ENCODE results near the gene PEMT. TPM values are rescaled to one million over a fixed set of nuclear protein-coding genes. Genes with fewer than 3 reads are reported as not detected.

The PEMT gene
- total and polyA plus RNA-seq, 2 of the 8 experiments (the other 6 are each of a cell fraction or from before 2014, with no cell fraction given): 42.0 to 118 TPM

GRCh38 chr17:17547210-17547764, 44.2 kb downstream of the PEMT start:
- H3K4me3 ChIP-seq (ENCODE audit: extremely low read depth in 1 of 4, insufficient read depth in 2 of 4, low read depth in 3 of 4, low read length in 4 of 4): no peak overlapping the region
- H3K18ac ChIP-seq (ENCODE audit: extremely low read depth, low read length): no peak overlapping the region
- no peaks in the 10 kb centered on the region for H3K79me1 ChIP-seq (ENCODE audit: low read depth, low read length)
- H3K4me2 ChIP-seq (ENCODE audit: insufficient read depth in 1 of 2, low read depth in 2 of 2, low read length in 2 of 2): no peak overlapping the region
- no peaks in the 10 kb centered on the region for H3K36me3 ChIP-seq (ENCODE audit: control insufficient read depth in 2 of 4, insufficient read depth in 4 of 4, low read length in 3 of 4)
- TF ChIP-seq EGR1 (IDR thresholded peaks at IDR 0.05; ENCODE audit: borderline replicate concordance, low read depth, low read length) (no peak), RFX5 (IDR thresholded peaks at IDR 0.05; ENCODE audit: borderline replicate concordance, low read depth, low read length) (no peak), NANOG (IDR thresholded peaks at IDR 0.05; ENCODE audit: insufficient read depth, low read depth, low read length, poor library complexity, severe bottlenecking) (no peak), POU5F1 (IDR thresholded peaks at IDR 0.05; ENCODE audit: low read depth, low read length) (no peak), FOSL1 (IDR thresholded peaks at IDR 0.05; ENCODE audit: insufficient read depth, low read depth, low read length) (no peak), ATF2 (IDR thresholded peaks at IDR 0.05; ENCODE audit: low read length) (no peak)
- TF ChIP-seq, protein P1, sequence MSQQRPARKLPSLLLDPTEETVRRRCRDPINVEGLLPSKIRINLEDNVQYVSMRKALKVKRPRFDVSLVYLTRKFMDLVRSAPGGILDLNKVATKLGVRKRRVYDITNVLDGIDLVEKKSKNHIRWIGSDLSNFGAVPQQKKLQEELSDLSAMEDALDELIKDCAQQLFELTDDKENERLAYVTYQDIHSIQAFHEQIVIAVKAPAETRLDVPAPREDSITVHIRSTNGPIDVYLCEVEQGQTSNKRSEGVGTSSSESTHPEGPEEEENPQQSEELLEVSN (IDR thresholded peaks at IDR 0.05): no peak
- TF ChIP-seq, protein P2, sequence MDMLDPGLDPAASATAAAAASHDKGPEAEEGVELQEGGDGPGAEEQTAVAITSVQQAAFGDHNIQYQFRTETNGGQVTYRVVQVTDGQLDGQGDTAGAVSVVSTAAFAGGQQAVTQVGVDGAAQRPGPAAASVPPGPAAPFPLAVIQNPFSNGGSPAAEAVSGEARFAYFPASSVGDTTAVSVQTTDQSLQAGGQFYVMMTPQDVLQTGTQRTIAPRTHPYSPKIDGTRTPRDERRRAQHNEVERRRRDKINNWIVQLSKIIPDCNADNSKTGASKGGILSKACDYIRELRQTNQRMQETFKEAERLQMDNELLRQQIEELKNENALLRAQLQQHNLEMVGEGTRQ (IDR thresholded peaks at IDR 0.05; ENCODE audit: low read length): no peak
- no peak overlapping the region for H2AFZ ChIP-seq (ENCODE audit: low read length)
- H4K20me1 ChIP-seq (replicated peaks in 1 of 2; ENCODE audit: control insufficient read depth in 1 of 2, insufficient read depth in 2 of 2, low read length in 2 of 2): peaks cover 2 to 3% of the 10 kb centered on the region in 2 experiments
- WGBS, 2 experiments (ENCODE audit: extremely low coverage in 1 of 2, insufficient coverage in 1 of 2, insufficient read length in 1 of 2, insufficient replicate concordance in 2 of 2, low coverage in 1 of 2, low lambda C conversion rate in 2 of 2, missing lambda C conversion rate in 1 of 2): 91% methylated on average over 9 of the region's 9 CpGs; no CpG with 5 or more reads in 1 of the 2 experiments
- FAIRE-seq (no peak), DNase-seq (ENCODE audit: low read depth in 1 of 2, low spot score in 2 of 2) (no peak)
- H2AK5ac ChIP-seq (ENCODE audit: low read depth, low read length): no peak overlapping the region
- H3K23me2 ChIP-seq (ENCODE audit: low read depth, low read length): no peaks in the 10 kb centered on the region
- no peak overlapping the region for H4K91ac ChIP-seq (replicated peaks; ENCODE audit: insufficient read length, low read length)
- H3K27me3 ChIP-seq (replicated peaks in 1 of 4; ENCODE audit: control insufficient read depth in 3 of 4, extremely low read depth in 1 of 4, insufficient read depth in 3 of 4, low read length in 3 of 4): no peaks in the 10 kb centered on the region
- no peak overlapping the region for H4K5ac ChIP-seq (ENCODE audit: insufficient read length, low read depth, low read length)
- H3K4me1 ChIP-seq (replicated peaks in 1 of 4; ENCODE audit: control insufficient read depth in 3 of 4, insufficient read depth in 4 of 4, low read length in 3 of 4): no peaks in the 10 kb centered on the region; a peak in 1 of 7 replicates
- ChIA-PET CTCF (ENCODE audit: partially characterized antibody) (interaction anchor here (0.6 to 3.8 kb wide), 7 partner anchors 14 to 50 kb away, joined by 3 to 22 read pairs (median 5); no protein-coding TSS in a partner anchor), POLR2A (ENCODE audit: partially characterized antibody) (interaction anchor here (1.1 kb wide), 1 partner anchor 18 kb away, joined by 3 read pairs; no protein-coding TSS in a partner anchor)
- H3K14ac ChIP-seq (ENCODE audit: insufficient read length): no peak overlapping the region
- no peaks in the 10 kb centered on the region for H3K9me3 ChIP-seq (ENCODE audit: insufficient read depth in 2 of 2, low read depth in 1 of 2, low read length in 1 of 2)
- H3K27ac ChIP-seq (ENCODE audit: low read depth, low read length): no peak overlapping the region
- H3K4ac ChIP-seq (replicated peaks; ENCODE audit: insufficient read length, low read depth, low read length): no peak overlapping the region
- H2BK15ac ChIP-seq (ENCODE audit: low read length): no peak overlapping the region
- no peak overlapping the region for H3K9ac ChIP-seq (replicated peaks in 1 of 4; ENCODE audit: extremely low read depth in 1 of 4, low read depth in 3 of 4, low read length in 3 of 4)
- H3K23ac ChIP-seq (ENCODE audit: insufficient read length): no peak overlapping the region
- H2BK12ac ChIP-seq (ENCODE audit: low read depth, low read length): no peak overlapping the region
- no peak overlapping the region for H2BK20ac ChIP-seq (ENCODE audit: low read length)
- no peaks in the 10 kb centered on the region for H3K79me2 ChIP-seq (ENCODE audit: control insufficient read depth in 1 of 2, insufficient read depth in 2 of 2, low read length in 2 of 2)
- H2BK5ac ChIP-seq (ENCODE audit: low read depth, low read length): no peak overlapping the region
- no peak overlapping the region for H3K56ac ChIP-seq (replicated peaks; ENCODE audit: insufficient read length, low read depth, low read length)
- H4K8ac ChIP-seq (ENCODE audit: extremely low read depth, insufficient read depth, low read length): no peak overlapping the region; the same call in 1 of the 2 replicates
- H2BK120ac ChIP-seq (replicated peaks; ENCODE audit: low read depth, low read length): no peak overlapping the region

Measured in H1 (cell line).